Loucy (cell line): Measurements from ENCODE around the gene CDK5.

Source experiments
- H2AFZ ChIP-seq: fragments of 200-600 bp; sonication (generic); 2 replicates; pipeline ENCODE4 v1.6.0; 2016; ENCODE audit warnings: antibody characterized with exemption, mild to moderate bottlenecking, low read length, moderate library complexity
- H3F3A ChIP-seq: fragments of 200-600 bp; 2 replicates; pipeline ENCODE4 v1.6.0; 2016; ENCODE audit warnings: antibody characterized with exemption, low read depth, mild to moderate bottlenecking
- H3K27me3 ChIP-seq: fragments of 200-600 bp; sonication (generic); 2 replicates; pipeline ENCODE4 v1.6.1; 2014; ENCODE audit warnings: low read length, mild to moderate bottlenecking; ENCODE audit not compliant: insufficient read depth, poor library complexity, severe bottlenecking
- H3K36me3 ChIP-seq: fragments of 200-600 bp; sonication (generic); 2 replicates; pipeline ENCODE4 v1.6.1; 2016; ENCODE audit warnings: low read length; ENCODE audit not compliant: insufficient read depth
- H3K4me1 ChIP-seq: fragments of 200-600 bp; sonication (generic); 2 replicates; pipeline ENCODE4 v1.5.1; 2014; ENCODE audit warnings: low read length, mild to moderate bottlenecking; ENCODE audit not compliant: insufficient read depth, poor library complexity, severe bottlenecking
- H3K4me2 ChIP-seq: fragments of 200-600 bp; sonication (generic); 2 replicates; pipeline ENCODE4 v1.6.0; 2014; ENCODE audit warnings: antibody characterized with exemption, low read length, low read depth, mild to moderate bottlenecking; ENCODE audit not compliant: poor library complexity, severe bottlenecking
- H3K4me3 ChIP-seq: fragments of 200-600 bp; sonication (generic); 2 replicates; pipeline ENCODE4 v1.5.1; 2014; ENCODE audit warnings: low read length, mild to moderate bottlenecking, mixed read lengths; ENCODE audit not compliant: poor library complexity, severe bottlenecking
- H3K79me2 ChIP-seq: fragments of 200-600 bp; sonication (generic); 2 replicates; pipeline ENCODE4 v1.6.1; 2014; ENCODE audit warnings: low read length; ENCODE audit not compliant: insufficient read depth
- H3K9ac ChIP-seq: fragments of 200-600 bp; sonication (generic); 2 replicates; pipeline ENCODE4 v1.6.0; 2014; ENCODE audit warnings: mild to moderate bottlenecking, low read depth, low read length, moderate library complexity; ENCODE audit not compliant: poor library complexity, severe bottlenecking
- H3K9me2 ChIP-seq: fragments of 200-600 bp; sonication (generic); replicated peaks from 2 replicates; pipeline ENCODE4 v1.6.1; 2016; ENCODE audit warnings: low read depth, low read length, mixed read lengths
- H3K9me3 ChIP-seq: fragments of 200-600 bp; sonication (generic); 2 replicates; pipeline ENCODE4 v1.6.1; 2014; ENCODE audit warnings: mild to moderate bottlenecking, antibody characterized with exemption, low read length, low read depth; ENCODE audit not compliant: insufficient read depth
- H4K20me1 ChIP-seq: fragments of 200-600 bp; sonication (generic); 2 replicates; pipeline ENCODE4 v1.6.0; 2014; ENCODE audit warnings: antibody characterized with exemption, low read length, mild to moderate bottlenecking; ENCODE audit not compliant: insufficient read depth, poor library complexity, severe bottlenecking
- CTCF ChIP-seq: fragments of 200-600 bp; sonication (generic); conservative IDR thresholded peaks from 2 replicates; pipeline ENCODE4 v1.5.1; 2014; ENCODE audit warnings: mild to moderate bottlenecking, antibody characterized with exemption, low read length
- EZH2phosphoT487 ChIP-seq: fragments of 200-600 bp; IDR thresholded peaks from 2 replicates; pipeline ENCODE4 v1.6.1; 2018; ENCODE audit warnings: antibody characterized with exemption, mild to moderate bottlenecking, moderate library complexity, borderline replicate concordance

CDK5 gene

DNA sequence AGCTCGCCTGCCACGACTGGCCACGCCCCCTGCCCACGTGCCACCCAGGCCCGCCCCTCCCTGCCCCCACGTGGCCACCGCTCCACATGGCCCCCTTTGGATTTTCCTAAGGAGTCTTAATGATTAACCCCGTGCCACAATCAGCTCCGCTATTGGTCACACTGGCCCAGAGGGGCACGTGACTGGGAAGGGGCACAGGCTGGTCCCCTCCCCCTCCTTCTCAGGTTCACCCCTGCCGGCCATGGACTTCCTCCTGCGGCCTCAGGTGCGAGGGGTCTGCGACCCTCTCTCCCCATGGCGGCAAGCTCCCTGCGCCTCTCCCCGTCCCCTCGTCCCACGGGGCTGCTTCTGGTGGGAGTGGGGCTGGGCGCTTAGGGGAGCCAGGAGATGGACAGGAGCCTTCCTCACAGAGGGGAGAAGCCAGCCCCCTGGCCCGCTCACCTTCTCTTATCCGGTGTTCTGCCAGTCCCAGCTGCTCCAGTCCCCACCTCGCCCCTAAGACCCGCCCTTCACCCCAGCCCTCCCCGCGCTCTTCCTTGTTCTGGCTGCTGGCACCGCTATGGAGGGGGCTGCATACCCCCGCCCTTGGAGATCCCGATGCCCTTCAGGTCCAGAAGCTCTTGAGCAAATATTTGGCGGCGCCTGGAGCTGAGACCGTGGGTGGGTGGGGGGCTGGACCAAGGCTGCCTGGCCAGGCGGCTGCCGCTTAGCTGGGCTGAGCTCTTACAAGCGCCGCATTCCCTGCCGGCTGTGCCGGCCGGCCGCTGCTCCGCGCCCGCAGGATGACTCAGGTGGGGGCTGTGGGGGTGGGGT lies 4.9 kb upstream of the CDK5 start:
- no peaks in the 10 kb centered on the region for H3F3A ChIP-seq
- no peaks in the 10 kb centered on the region for H3K27me3 ChIP-seq
- H2AFZ ChIP-seq = no peak overlapping the region
- no peaks in the 10 kb centered on the region for H3K9me2 ChIP-seq
- peaks cover 25% of the 10 kb centered on the region; the same call in 1 of the 2 replicates for H3K36me3 ChIP-seq
- peak overlapping the region; percentile 94 for H3K4me2 ChIP-seq
- H3K4me3 ChIP-seq = peak overlapping the region; percentile 93
- H3K4me1 ChIP-seq = peaks cover 22% of the 10 kb centered on the region
- peaks cover 28% of the 10 kb centered on the region for H4K20me1 ChIP-seq
- no peak overlapping the region for H3K9ac ChIP-seq
- H3K79me2 ChIP-seq = peaks cover 29% of the 10 kb centered on the region
- H3K9me3 ChIP-seq = no peaks in the 10 kb centered on the region
- TF ChIP-seq CTCF (no peak), EZH2phosphoT487 (no peak)

DNA sequence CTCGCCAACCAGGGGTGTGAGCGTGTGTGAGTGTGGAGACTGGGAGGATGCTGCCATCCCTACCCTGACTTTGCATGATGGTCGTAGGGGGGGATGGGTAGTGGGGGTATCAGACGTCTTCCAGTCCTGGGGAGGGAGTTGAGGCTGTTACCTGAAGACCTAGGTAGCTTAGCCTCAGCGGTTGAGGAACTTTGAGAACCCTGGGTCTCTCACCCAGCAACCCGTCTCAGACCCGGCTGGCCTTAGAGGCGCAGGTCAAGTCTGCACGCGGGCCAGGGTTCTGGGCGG lies 4.4 kb upstream of the CDK5 start:
- no peaks in the 10 kb centered on the region for H3F3A ChIP-seq
- H3K36me3 ChIP-seq = peaks cover 19% of the 10 kb centered on the region; the same call in 1 of the 2 replicates
- peaks cover 28% of the 10 kb centered on the region for H4K20me1 ChIP-seq
- no peak overlapping the region for H2AFZ ChIP-seq
- no peaks in the 10 kb centered on the region for H3K9me2 ChIP-seq
- no peaks in the 10 kb centered on the region for H3K9me3 ChIP-seq
- H3K4me2 ChIP-seq = peak overlapping the region; percentile 94
- no peak overlapping the region for H3K9ac ChIP-seq
- H3K27me3 ChIP-seq = no peaks in the 10 kb centered on the region
- peaks cover 34% of the 10 kb centered on the region for H3K79me2 ChIP-seq
- peak overlapping the region; percentile 93 for H3K4me3 ChIP-seq
- no peak for TF ChIP-seq EZH2phosphoT487
- no peak for TF ChIP-seq CTCF
- peaks cover 25% of the 10 kb centered on the region for H3K4me1 ChIP-seq

DNA sequence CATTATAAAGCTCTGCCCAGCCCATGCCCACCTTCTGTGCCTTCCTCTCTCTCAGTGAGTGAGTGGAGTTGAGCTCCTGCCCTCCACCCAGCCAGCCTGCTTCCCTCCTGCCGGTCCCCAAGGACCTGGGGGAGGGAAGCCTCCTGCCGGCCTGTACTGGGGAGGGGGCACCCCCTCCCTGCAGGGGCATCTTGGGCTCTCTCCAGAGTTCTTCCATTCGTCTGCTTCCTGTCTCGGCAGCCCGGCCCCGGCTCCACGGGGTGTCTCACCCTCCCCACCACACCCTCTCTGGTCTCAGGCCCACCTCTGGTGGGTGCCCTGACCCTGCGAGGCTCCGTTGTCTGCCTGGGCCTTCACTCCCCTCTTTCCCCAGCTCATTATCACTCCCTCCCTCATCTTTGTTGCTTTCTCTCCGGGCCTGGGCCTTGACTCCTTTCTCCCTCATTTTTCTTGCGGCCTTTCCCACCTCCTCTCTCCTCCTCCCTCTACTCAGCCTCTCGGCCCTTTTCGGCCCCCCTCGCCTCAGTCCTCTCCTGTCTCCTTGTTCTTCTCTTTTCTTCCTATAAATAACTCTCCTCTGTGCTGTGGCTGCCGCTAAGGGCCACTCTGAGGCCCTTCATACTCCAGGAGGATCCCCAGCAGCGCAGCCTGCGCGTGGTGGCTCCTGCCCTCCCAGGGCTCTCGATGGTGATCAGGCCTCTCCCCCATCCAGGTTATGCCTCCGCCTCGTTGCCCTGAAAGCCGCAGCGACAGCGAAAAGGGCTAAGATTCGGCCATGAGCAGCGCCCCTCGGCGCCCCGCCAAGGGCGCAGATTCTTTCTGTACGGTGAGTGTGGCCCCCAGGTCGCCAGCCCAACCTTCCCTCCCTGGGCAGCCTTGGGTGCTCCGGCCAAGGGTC lies 3.8 kb upstream of the CDK5 start:
- TF ChIP-seq EZH2phosphoT487 = no peak
- no peak for TF ChIP-seq CTCF
- H2AFZ ChIP-seq = no peak overlapping the region
- peaks cover 28% of the 10 kb centered on the region for H4K20me1 ChIP-seq
- H3K79me2 ChIP-seq = peaks cover 39% of the 10 kb centered on the region
- H3K36me3 ChIP-seq = peaks cover 14% of the 10 kb centered on the region; the same call in 1 of the 2 replicates
- no peaks in the 10 kb centered on the region for H3K27me3 ChIP-seq
- H3K9ac ChIP-seq = peak overlapping the region; percentile 78
- peaks cover 31% of the 10 kb centered on the region for H3K4me1 ChIP-seq
- no peaks in the 10 kb centered on the region for H3K9me3 ChIP-seq
- H3F3A ChIP-seq = no peaks in the 10 kb centered on the region
- H3K4me2 ChIP-seq = peak overlapping the region; percentile 94
- H3K4me3 ChIP-seq = peak overlapping the region; percentile 93
- H3K9me2 ChIP-seq = no peaks in the 10 kb centered on the region
